Fibroblast of lung (primary cell): Measurements from ENCODE around the gene DNAL4. TPM values are rescaled to one million over a fixed set of nuclear protein-coding genes. Genes with fewer than 3 reads are reported as not detected.

Source experiments
- DNase-seq, 2 donors: peaks; one replicate each; pipeline versions ENCODE4 v3.0.0 to v3.0.0-alpha.2; 2010; ENCODE audit warnings: low read depth in 2 of 2
- H2AFZ ChIP-seq: 2 replicates; pipeline ENCODE4 v1.5.1; 2012; ENCODE audit warnings: low read length, control low read depth, inconsistent platforms
- H3K27ac ChIP-seq: 2 replicates; pipeline ENCODE4 v1.5.1; 2011; ENCODE audit warnings: low read length, control low read depth; ENCODE audit not compliant: insufficient read depth
- H3K27me3 ChIP-seq: 2 replicates; pipeline ENCODE4 v1.5.1; 2011; ENCODE audit warnings: mild to moderate bottlenecking, low read length; ENCODE audit not compliant: control insufficient read depth, insufficient read depth
- H3K36me3 ChIP-seq: 2 replicates; pipeline ENCODE4 v1.5.1; 2011; ENCODE audit warnings: low read length; ENCODE audit not compliant: control insufficient read depth, insufficient read depth
- H3K4me1 ChIP-seq: 2 replicates; pipeline ENCODE4 v1.5.1; 2011; ENCODE audit warnings: low read length; ENCODE audit not compliant: control insufficient read depth, insufficient read depth; ENCODE audit errors: extremely low read depth
- H3K4me2 ChIP-seq: 2 replicates; pipeline ENCODE4 v1.5.1; 2011; ENCODE audit warnings: low read length, control low read depth; ENCODE audit not compliant: insufficient read depth; ENCODE audit errors: extremely low read depth
- H3K4me3 ChIP-seq, 4 experiments: fragments of 200-600 bp in 1 of 4; sonication (generic) in 1 of 4; replicated peaks in 1 of 4; 2 replicates each; pipeline ENCODE4 v1.5.1; 2011 to 2016; ENCODE audit warnings: low read length in 4 of 4, low read depth in 3 of 4, mild to moderate bottlenecking in 3 of 4, control low read depth in 2 of 4, inconsistent platforms in 1 of 4, mixed read lengths in 1 of 4; ENCODE audit not compliant: insufficient read depth in 1 of 4; ENCODE audit errors: control extremely low read depth in 1 of 4
- H3K79me2 ChIP-seq: 2 replicates; pipeline ENCODE4 v1.5.1; 2012; ENCODE audit warnings: mild to moderate bottlenecking, low read length, inconsistent platforms; ENCODE audit not compliant: control insufficient read depth, insufficient read depth
- H3K9ac ChIP-seq: 2 replicates; pipeline ENCODE4 v1.5.1; 2011; ENCODE audit warnings: mild to moderate bottlenecking, low read length, control low read depth; ENCODE audit not compliant: insufficient read depth
- H3K9me3 ChIP-seq: 2 replicates; pipeline ENCODE4 v1.5.1; 2012; ENCODE audit warnings: low read depth, low read length; ENCODE audit not compliant: control insufficient read depth, insufficient read depth
- H4K20me1 ChIP-seq: 2 replicates; pipeline ENCODE4 v1.5.1; 2011; ENCODE audit warnings: low read length; ENCODE audit not compliant: control insufficient read depth, insufficient read depth; ENCODE audit errors: extremely low read depth
- EZH2 ChIP-seq: IDR thresholded peaks from 2 replicates; pipeline ENCODE4 v1.5.1; 2012; ENCODE audit warnings: low read length, control low read depth, mild to moderate bottlenecking; ENCODE audit errors: missing control alignments
- polyA plus RNA-seq, 2 donors: library from polyadenylated mRNA; depleted of rRNA in 1 of 2; stranded (reverse) in 1 of 2; unstranded in 1 of 2; fragments of >200 nt; gene quantifications; 2 replicates each; pipeline ENCODE4 v1.2.1, GENCODE V29; 2011 to 2012; ENCODE audit warnings: missing spikeins in 1 of 2
- total RNA-seq: library from RNA; depleted of rRNA; stranded (reverse); fragments of >200 nt; gene quantifications from 2 replicates; pipeline ENCODE4 v1.2.1, GENCODE V29; 2014
- TF ChIP-seq, protein P1 (sequence below), 2 donors: IDR thresholded peaks in 1 of 2; conservative IDR thresholded peaks in 1 of 2; 1 replicate in 1 of 2; 2 replicates in 1 of 2; pipeline ENCODE4 v1.5.1; 2011 to 2012; ENCODE audit warnings: low read length in 2 of 2, control low read depth in 1 of 2, inconsistent platforms in 1 of 2, low read depth in 1 of 2, mild to moderate bottlenecking in 1 of 2

Gene DNAL4
- total and polyA plus RNA-seq, 2 donors (not counting 1 experiment from before 2014, with no cell fraction given), result 13.3 to 25.1 TPM

DNA sequence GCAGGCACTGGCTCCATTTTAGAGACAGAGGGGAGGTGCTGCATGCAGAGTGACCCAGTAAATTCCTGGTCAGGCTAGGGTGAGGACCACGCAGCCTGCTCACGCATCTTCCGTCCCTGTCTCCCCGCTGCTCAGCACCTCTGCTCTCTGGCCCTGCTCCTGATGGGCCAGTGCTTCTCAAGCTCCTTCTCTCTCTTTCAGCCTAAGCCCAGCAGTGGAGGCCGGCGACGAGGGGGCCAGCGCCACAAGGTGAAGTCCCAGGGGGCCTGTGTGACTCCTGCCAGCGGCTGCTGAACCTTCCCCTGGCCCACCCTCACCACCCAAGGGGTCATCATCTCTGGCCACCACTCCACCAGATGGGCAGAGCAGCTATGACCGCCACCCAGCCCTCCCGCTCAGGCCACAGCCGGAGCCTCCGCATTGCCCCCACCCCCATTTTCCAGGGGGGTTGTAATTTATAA, 63.5 kb downstream of the DNAL4 start:
- no peak overlapping the region for H3K4me2 ChIP-seq
- H3K27me3 ChIP-seq, result no peaks in the 10 kb centered on the region
- H3K4me3 ChIP-seq, result no peak overlapping the region
- peaks cover 48% of the 10 kb centered on the region for H3K36me3 ChIP-seq
- H3K4me1 ChIP-seq, result peaks cover 7% of the 10 kb centered on the region
- no peaks in the 10 kb centered on the region for H3K9me3 ChIP-seq
- H3K79me2 ChIP-seq, result no peaks in the 10 kb centered on the region
- no peak for DNase-seq
- H2AFZ ChIP-seq, result no peak overlapping the region
- H3K9ac ChIP-seq, result no peak overlapping the region
- TF ChIP-seq EZH2, result no peak
- TF ChIP-seq, protein P1, sequence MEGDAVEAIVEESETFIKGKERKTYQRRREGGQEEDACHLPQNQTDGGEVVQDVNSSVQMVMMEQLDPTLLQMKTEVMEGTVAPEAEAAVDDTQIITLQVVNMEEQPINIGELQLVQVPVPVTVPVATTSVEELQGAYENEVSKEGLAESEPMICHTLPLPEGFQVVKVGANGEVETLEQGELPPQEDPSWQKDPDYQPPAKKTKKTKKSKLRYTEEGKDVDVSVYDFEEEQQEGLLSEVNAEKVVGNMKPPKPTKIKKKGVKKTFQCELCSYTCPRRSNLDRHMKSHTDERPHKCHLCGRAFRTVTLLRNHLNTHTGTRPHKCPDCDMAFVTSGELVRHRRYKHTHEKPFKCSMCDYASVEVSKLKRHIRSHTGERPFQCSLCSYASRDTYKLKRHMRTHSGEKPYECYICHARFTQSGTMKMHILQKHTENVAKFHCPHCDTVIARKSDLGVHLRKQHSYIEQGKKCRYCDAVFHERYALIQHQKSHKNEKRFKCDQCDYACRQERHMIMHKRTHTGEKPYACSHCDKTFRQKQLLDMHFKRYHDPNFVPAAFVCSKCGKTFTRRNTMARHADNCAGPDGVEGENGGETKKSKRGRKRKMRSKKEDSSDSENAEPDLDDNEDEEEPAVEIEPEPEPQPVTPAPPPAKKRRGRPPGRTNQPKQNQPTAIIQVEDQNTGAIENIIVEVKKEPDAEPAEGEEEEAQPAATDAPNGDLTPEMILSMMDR (conservative IDR thresholded peaks at IDR 0.05 in 1 of 2, IDR thresholded peaks at IDR 0.05 in 1 of 2; ENCODE audit: low read depth in 1 of 2, low read length in 2 of 2), result no peak
- no peak overlapping the region for H3K27ac ChIP-seq
- H4K20me1 ChIP-seq, result no peaks in the 10 kb centered on the region

GRCh38 chr22:38729946-38730345, 64.0 kb downstream of the DNAL4 start:
- no peak for DNase-seq
- Histone ChIP-seq H3K27me3 (no peaks in the 10 kb centered on the region), H3K9ac (no peak overlapping the region), H3K4me3 (no peak overlapping the region), H3K9me3 (no peaks in the 10 kb centered on the region), H3K27ac (no peak overlapping the region), H2AFZ (no peak overlapping the region), H3K4me2 (no peak overlapping the region), H3K79me2 (no peaks in the 10 kb centered on the region), H3K36me3 (peaks cover 47% of the 10 kb centered on the region), H4K20me1 (no peaks in the 10 kb centered on the region), H3K4me1 (peaks cover 7% of the 10 kb centered on the region)
- TF ChIP-seq, protein P1 (conservative IDR thresholded peaks at IDR 0.05 in 1 of 2, IDR thresholded peaks at IDR 0.05 in 1 of 2; ENCODE audit: low read depth in 1 of 2, low read length in 2 of 2), result no peak
- no peak for TF ChIP-seq EZH2

DNA sequence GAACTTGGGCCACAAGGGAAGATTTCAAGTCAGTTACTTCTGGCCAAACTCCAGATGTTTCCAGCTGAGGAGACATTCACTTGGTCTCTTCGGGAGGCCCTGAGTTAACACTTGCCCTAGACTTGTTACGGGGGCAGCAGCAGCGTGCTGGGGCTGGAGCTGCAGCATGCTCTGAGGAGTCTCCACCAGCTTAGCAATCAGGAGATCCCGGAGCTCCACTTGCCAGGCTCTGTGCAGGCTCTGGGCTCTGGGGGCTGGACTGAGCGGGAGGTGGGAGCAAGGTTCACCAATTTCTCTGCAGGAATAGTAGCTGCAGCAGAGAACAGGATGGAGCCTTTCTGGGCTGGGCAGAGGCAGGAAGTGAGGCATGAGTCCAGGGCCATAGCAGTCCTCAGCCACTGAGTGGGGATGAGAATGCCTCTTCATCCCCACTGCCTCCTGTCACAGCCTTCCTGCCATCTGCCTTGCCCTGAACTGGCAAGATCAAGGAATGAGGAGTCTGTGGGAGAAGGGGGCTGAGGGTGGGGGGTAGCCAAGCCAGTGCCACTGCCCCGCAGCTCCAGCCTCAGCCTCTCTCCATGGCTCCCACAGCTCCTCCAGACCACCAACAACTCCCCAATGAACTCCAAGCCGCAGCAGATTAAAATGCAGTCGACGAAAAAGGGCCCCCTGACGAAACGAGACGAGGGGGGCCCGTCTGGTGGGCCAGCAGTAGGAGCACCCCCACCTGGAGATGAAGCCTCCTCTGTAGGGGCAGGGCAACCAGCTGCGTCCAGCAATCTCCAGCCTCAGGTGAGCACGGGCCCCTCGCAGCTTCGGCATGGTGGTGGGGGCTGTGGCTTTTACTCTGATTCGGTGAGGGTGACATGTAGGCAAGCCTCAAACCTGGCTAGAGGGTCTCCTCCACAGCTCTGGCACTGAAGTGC, 64.8 kb downstream of the DNAL4 start:
- H3K4me2 ChIP-seq, result no peak overlapping the region
- peaks cover 6% of the 10 kb centered on the region for H3K4me1 ChIP-seq
- DNase-seq, result no peak
- peaks cover 47% of the 10 kb centered on the region for H3K36me3 ChIP-seq
- H4K20me1 ChIP-seq, result no peaks in the 10 kb centered on the region
- H3K79me2 ChIP-seq, result no peaks in the 10 kb centered on the region
- H3K27me3 ChIP-seq, result no peaks in the 10 kb centered on the region
- H3K9me3 ChIP-seq, result no peaks in the 10 kb centered on the region
- H3K9ac ChIP-seq, result no peak overlapping the region
- H2AFZ ChIP-seq, result no peak overlapping the region
- no peak overlapping the region for H3K4me3 ChIP-seq
- TF ChIP-seq, protein P1 (conservative IDR thresholded peaks at IDR 0.05 in 1 of 2, IDR thresholded peaks at IDR 0.05 in 1 of 2; ENCODE audit: low read depth in 1 of 2, low read length in 2 of 2), result no peak
- no peak for TF ChIP-seq EZH2
- no peak overlapping the region for H3K27ac ChIP-seq
